AG09319 (cell line): Measurements from ENCODE around the gene PARD6A.

Experiments
- DNase-seq: peaks from one replicate; pipeline ENCODE4 v3.0.0-alpha.2; 2010; ENCODE audit warnings: low read depth; ENCODE audit errors: extremely low read depth
- CTCF ChIP-seq: IDR thresholded peaks from 2 replicates; pipeline ENCODE4 v1.5.1; 2011; ENCODE audit warnings: low read depth, mild to moderate bottlenecking, inconsistent platforms, low read length, moderate library complexity

The PARD6A gene

DNA sequence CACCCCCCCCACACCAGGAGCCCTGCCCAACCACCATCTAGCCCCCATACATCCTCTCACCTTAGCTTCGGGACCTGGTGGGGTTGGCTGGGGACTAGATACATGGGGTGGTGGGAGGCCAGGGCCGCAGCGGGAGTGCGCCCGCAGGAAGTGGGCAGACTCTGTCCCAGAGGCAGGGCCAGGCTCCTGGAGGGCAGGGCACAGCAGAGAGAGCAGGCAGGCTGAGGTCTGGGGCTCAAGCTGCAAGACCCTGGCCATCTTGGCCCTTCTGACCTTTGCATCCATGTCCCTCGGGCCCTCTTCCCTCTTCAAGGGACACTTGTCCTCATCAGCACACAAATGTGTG lies 3.1 kb downstream of the PARD6A start:
- no peak for DNase-seq
- no peak for TF ChIP-seq CTCF

DNA sequence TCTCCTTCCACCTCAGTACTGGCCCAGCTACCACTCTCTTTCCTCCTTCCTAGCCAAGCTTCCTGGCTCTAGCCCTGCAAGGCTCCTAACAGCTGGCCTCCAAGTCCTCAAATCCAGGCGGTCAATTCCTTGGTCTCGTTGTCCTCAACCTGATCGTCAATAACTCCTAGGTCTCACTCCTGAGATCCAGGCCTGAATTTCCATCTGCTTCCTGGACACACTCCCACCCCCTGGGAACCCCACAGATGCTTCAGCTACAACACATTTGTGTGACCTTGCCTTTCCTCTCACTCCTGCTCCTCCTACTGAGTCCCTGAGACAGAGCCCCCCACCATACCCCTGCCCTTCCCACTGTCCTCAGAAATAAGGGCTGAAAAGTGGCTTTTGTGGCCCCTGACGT lies 3.5 kb downstream of the PARD6A start:
- no peak for DNase-seq
- TF ChIP-seq CTCF = no peak

- TF ChIP-seq CTCF = no peak
- no peak for DNase-seq
Measured at GRCh38 chr16:67664871-67665270, 4.1 kb downstream of the PARD6A start.

GRCh38 chr16:67665598-67665997 lies 4.8 kb downstream of the PARD6A start:
- DNase-seq = no peak
- no peak for TF ChIP-seq CTCF

- DNase-seq = no peak
- no peak for TF ChIP-seq CTCF
Measured at GRCh38 chr16:67666032-67666551, 5.3 kb downstream of the PARD6A start.

DNA sequence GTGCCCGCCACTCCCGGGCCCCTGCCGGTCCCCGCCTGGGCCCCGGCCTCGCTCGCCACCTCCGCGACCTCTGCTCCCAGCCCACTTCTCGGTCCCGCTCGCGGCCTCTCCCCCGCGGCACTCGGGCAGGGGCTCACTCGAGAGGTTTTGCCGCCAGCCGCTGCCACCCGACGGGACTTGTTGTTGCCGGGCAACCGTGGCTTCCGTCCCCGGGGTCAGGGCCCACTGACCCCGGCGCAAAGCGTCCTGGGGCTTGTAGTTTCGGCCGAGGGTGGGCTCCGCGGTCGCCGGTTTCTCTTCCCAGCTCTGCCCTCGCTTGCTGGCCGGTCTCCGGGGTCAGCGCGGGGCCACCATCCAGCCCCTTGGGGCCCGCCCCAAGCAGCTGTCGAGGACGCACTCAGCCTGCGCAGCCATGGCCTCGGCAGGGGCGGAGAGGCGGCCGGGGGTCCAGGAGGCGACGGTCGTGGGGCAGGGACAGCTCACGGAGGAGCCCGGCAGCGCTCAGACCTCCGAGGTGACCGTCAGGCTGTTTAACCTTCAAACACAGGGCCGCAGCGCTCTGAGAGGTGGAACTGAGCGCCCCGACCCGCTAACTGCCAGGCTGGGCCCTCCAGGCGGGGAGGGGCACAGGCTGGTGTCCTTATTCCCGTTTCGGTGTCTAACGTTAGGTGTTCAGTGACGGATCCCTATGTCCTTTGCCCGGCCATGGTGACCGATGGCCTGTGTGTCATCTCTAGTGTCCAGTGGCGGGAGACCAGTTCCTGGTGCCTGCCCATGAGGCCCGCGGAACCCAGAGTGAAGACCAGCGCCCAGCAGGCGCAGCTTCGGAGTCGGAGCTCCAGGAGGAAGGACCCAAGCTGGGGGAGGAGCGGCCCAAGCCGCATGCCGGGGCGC lies 6.0 kb downstream of the PARD6A start, which contains the start of the genes C16orf86 and ENKD1:
C16orf86 (plus strand) TSS at position 256 of the 894 bp plus-strand sequence; CDS start at position 413, 157 bp downstream.
ENKD1 (minus strand) TSS at position 192 of the 894 bp plus-strand sequence. CDS start 308 bp downstream, outside the sequence.
- no peak for TF ChIP-seq CTCF
- DNase-seq = peak; percentile 25

- DNase-seq = no peak
- TF ChIP-seq CTCF = no peak
Measured at GRCh38 chr16:67667453-67667816, 6.7 kb downstream of the PARD6A start.
